Measurements from ENCODE around the gene CDK16. TPM values are rescaled to one million over a fixed set of nuclear protein-coding genes. Genes with fewer than 3 reads are reported as not detected.

The CDK16 gene
- total RNA-seq, 1 experiment from 2014 or later: 82.1 TPM

- BruUV-seq (replicated peaks): no TSS peak
- H3K4me2 ChIP-seq: no peak overlapping the region
- H3K79me2 ChIP-seq (ENCODE audit: low read depth): no peaks in the 10 kb centered on the region
- H3K9me2 ChIP-seq (ENCODE audit: insufficient read depth): no peaks in the 10 kb centered on the region
- no peak for DNase-seq
- no peaks in the 10 kb centered on the region for H3K9me3 ChIP-seq (ENCODE audit: insufficient read depth, low read depth)
- no peaks in the 10 kb centered on the region for H3F3A ChIP-seq (ENCODE audit: insufficient read depth, low read depth)
- ChIA-PET CTCF (interaction anchor here (0.5 kb wide), 1 partner anchor 67 kb away, joined by 6 read pairs; no protein-coding TSS in a partner anchor), POLR2A (ENCODE audit: unreplicated experiment) (interaction anchor here (0.6 to 0.7 kb wide), 3 partner anchors 15 to 384 kb away, joined by 6 to 28 read pairs (median 18); no protein-coding TSS in a partner anchor)
- no peak overlapping the region for H2AFZ ChIP-seq
- no peak overlapping the region for H3K27ac ChIP-seq
- H3K36me3 ChIP-seq (ENCODE audit: low read depth): no peaks in the 10 kb centered on the region
- H4K20me1 ChIP-seq (ENCODE audit: insufficient read depth): no peaks in the 10 kb centered on the region
- intact Hi-C loops (cut with micrococcal nuclease; ENCODE audit: unreplicated experiment): no loop called here
- no peaks in the 10 kb centered on the region for H3K27me3 ChIP-seq (ENCODE audit: insufficient read depth, low read depth)
- no peak for TF ChIP-seq EZH2 (IDR thresholded peaks at IDR 0.05; ENCODE audit: low read depth)
- H3K4me3 ChIP-seq: no peak overlapping the region
- no peaks in the 10 kb centered on the region for H3K4me1 ChIP-seq (replicated peaks; ENCODE audit: insufficient read depth)
Measured at GRCh38 chrX:47245156-47245555, 26.7 kb downstream of the CDK16 start.

- intact Hi-C loops (cut with micrococcal nuclease; ENCODE audit: unreplicated experiment): no loop called here
Measured at GRCh38 chrX:47247206-47247998, 28.9 kb downstream of the CDK16 start.

GRCh38 chrX:47247999-47248320, 29.5 kb downstream of the CDK16 start:
- BruUV-seq (replicated peaks): no TSS peak
- Histone ChIP-seq H3K27me3 (ENCODE audit: insufficient read depth, low read depth) (no peaks in the 10 kb centered on the region), H3K9me2 (ENCODE audit: insufficient read depth) (no peaks in the 10 kb centered on the region), H3K27ac (no peak overlapping the region), H3K79me2 (ENCODE audit: low read depth) (no peaks in the 10 kb centered on the region), H3K4me2 (no peak overlapping the region), H3K4me1 (replicated peaks; ENCODE audit: insufficient read depth) (no peaks in the 10 kb centered on the region), H3F3A (ENCODE audit: insufficient read depth, low read depth) (no peaks in the 10 kb centered on the region), H3K9me3 (ENCODE audit: insufficient read depth, low read depth) (no peaks in the 10 kb centered on the region), H2AFZ (no peak overlapping the region), H4K20me1 (ENCODE audit: insufficient read depth) (no peaks in the 10 kb centered on the region), H3K4me3 (no peak overlapping the region), H3K36me3 (ENCODE audit: low read depth) (no peaks in the 10 kb centered on the region)
- POLR2A ChIA-PET (ENCODE audit: unreplicated experiment): no interaction called here
- CTCF ChIA-PET: no interaction called here
- no peak for TF ChIP-seq EZH2 (IDR thresholded peaks at IDR 0.05; ENCODE audit: low read depth)
- intact Hi-C loops (cut with micrococcal nuclease; ENCODE audit: unreplicated experiment): no loop called here
- DNase-seq: no peak

More at GRCh38 chrX:47247206-47247998, 28.9 kb downstream of the CDK16 start:
- TF ChIP-seq EZH2 (IDR thresholded peaks at IDR 0.05; ENCODE audit: low read depth) (no peak), CTCF (conservative IDR thresholded peaks at IDR 0.05) (no peak)
- Histone ChIP-seq H3F3A (ENCODE audit: insufficient read depth, low read depth) (no peaks in the 10 kb centered on the region), H3K27ac (no peak overlapping the region), H3K79me2 (ENCODE audit: low read depth) (no peaks in the 10 kb centered on the region), H3K36me3 (ENCODE audit: low read depth) (no peaks in the 10 kb centered on the region), H3K4me2 (no peak overlapping the region), H2AFZ (no peak overlapping the region), H4K20me1 (ENCODE audit: insufficient read depth) (no peaks in the 10 kb centered on the region), H3K27me3 (ENCODE audit: insufficient read depth, low read depth) (no peaks in the 10 kb centered on the region), H3K4me3 (no peak overlapping the region), H3K9me3 (ENCODE audit: insufficient read depth, low read depth) (no peaks in the 10 kb centered on the region), H3K4me1 (replicated peaks; ENCODE audit: insufficient read depth) (no peaks in the 10 kb centered on the region), H3K9me2 (ENCODE audit: insufficient read depth) (no peaks in the 10 kb centered on the region)
- DNase-seq: no peak
- BruUV-seq (replicated peaks): no TSS peak
- ChIA-PET CTCF (no interaction called here), POLR2A (ENCODE audit: unreplicated experiment) (no interaction called here)

- ChIA-PET POLR2A (ENCODE audit: unreplicated experiment) (no interaction called here), CTCF (no interaction called here)
- BruUV-seq (replicated peaks): no TSS peak
- H3K4me3 ChIP-seq: no peak overlapping the region
- no peak for DNase-seq
- H3K4me2 ChIP-seq: no peak overlapping the region
- H3K36me3 ChIP-seq (ENCODE audit: low read depth): no peaks in the 10 kb centered on the region
- no peaks in the 10 kb centered on the region for H3K9me3 ChIP-seq (ENCODE audit: insufficient read depth, low read depth)
- no peak overlapping the region for H2AFZ ChIP-seq
- H3K79me2 ChIP-seq (ENCODE audit: low read depth): no peaks in the 10 kb centered on the region
- no peaks in the 10 kb centered on the region for H3K4me1 ChIP-seq (replicated peaks; ENCODE audit: insufficient read depth)
- H3K9me2 ChIP-seq (ENCODE audit: insufficient read depth): no peaks in the 10 kb centered on the region
- H3F3A ChIP-seq (ENCODE audit: insufficient read depth, low read depth): no peaks in the 10 kb centered on the region
- H3K27me3 ChIP-seq (ENCODE audit: insufficient read depth, low read depth): no peaks in the 10 kb centered on the region
- no peak overlapping the region for H3K27ac ChIP-seq
- TF ChIP-seq EZH2 (IDR thresholded peaks at IDR 0.05; ENCODE audit: low read depth) (no peak), CTCF (conservative IDR thresholded peaks at IDR 0.05) (no peak)
- intact Hi-C loops (cut with micrococcal nuclease; ENCODE audit: unreplicated experiment): no loop called here
- no peaks in the 10 kb centered on the region for H4K20me1 ChIP-seq (ENCODE audit: insufficient read depth)
Measured at GRCh38 chrX:47248576-47248975, 30.1 kb downstream of the CDK16 start.

Measured in PC-9 (cell line).